Endodermal cell (in vitro differentiated cells): ENCODE data around the gene GALNT18. TPM values are rescaled to one million over a fixed set of nuclear protein-coding genes. Genes with fewer than 3 reads are reported as not detected.

Experiments
- DNase-seq: peaks from one replicate; pipeline ENCODE4 v3.0.0-alpha.2; 2017
- H3K27ac ChIP-seq: 2 replicates; pipeline ENCODE4 v1.5.1; 2013; ENCODE audit warnings: mild to moderate bottlenecking, low read depth, low read length, moderate library complexity
- H3K27me3 ChIP-seq: 2 replicates; pipeline ENCODE4 v1.6.1; 2013; ENCODE audit warnings: mild to moderate bottlenecking, low read length, moderate library complexity; ENCODE audit not compliant: insufficient read depth, control insufficient read depth, poor library complexity, severe bottlenecking
- H3K36me3 ChIP-seq: 2 replicates; pipeline ENCODE4 v1.7.0; 2013; ENCODE audit warnings: mild to moderate bottlenecking, low read length, moderate library complexity; ENCODE audit not compliant: control insufficient read depth, insufficient read depth
- H3K4me1 ChIP-seq: one replicate; pipeline ENCODE4 v1.7.0; 2013; ENCODE audit warnings: low read length; ENCODE audit not compliant: control insufficient read depth, insufficient read depth
- H3K4me3 ChIP-seq: 2 replicates; pipeline ENCODE4 v1.5.1; 2013; ENCODE audit warnings: mild to moderate bottlenecking, low read length, moderate library complexity
- H3K9ac ChIP-seq: 2 replicates; pipeline ENCODE4 v1.6.1; 2013; ENCODE audit warnings: mild to moderate bottlenecking, low read length, moderate library complexity; ENCODE audit not compliant: poor library complexity, severe bottlenecking; ENCODE audit errors: extremely low read depth
- H3K9me3 ChIP-seq: 2 replicates; pipeline ENCODE4 v1.6.1; 2013; ENCODE audit warnings: mild to moderate bottlenecking, low read length, moderate library complexity; ENCODE audit not compliant: control insufficient read depth
- H3K27ac Mint-ChIP-seq: 2 replicates; pipeline ENCODE4 v1.8.0; 2020; ENCODE audit warnings: mixed read lengths
- H3K27me3 Mint-ChIP-seq: 2 replicates; pipeline ENCODE4 v1.8.0; 2021; ENCODE audit warnings: mild to moderate bottlenecking, mixed read lengths; ENCODE audit not compliant: insufficient read depth
- H3K36me3 Mint-ChIP-seq: 2 replicates; pipeline ENCODE4 v1.8.0; 2020; ENCODE audit warnings: low read depth, mixed read lengths
- H3K4me1 Mint-ChIP-seq: 2 replicates; pipeline ENCODE4 v1.8.0; 2020; ENCODE audit warnings: mixed read lengths
- H3K4me3 Mint-ChIP-seq: 2 replicates; pipeline ENCODE4 v1.8.0; 2020; ENCODE audit warnings: mild to moderate bottlenecking, moderate library complexity, mixed read lengths
- H3K9me3 Mint-ChIP-seq: 2 replicates; pipeline ENCODE4 v1.8.0; 2020; ENCODE audit warnings: mild to moderate bottlenecking, mixed read lengths
- WGBS, 2 experiments: methylation state at CpG; one replicate each; pipeline versions ENCODE4 v1.1.5 to v1.1.7; 2013; ENCODE audit warnings: missing lambda C conversion rate in 2 of 2, mixed read lengths in 1 of 2; ENCODE audit not compliant: insufficient coverage in 1 of 2, insufficient read length in 1 of 2; 5-methylcytosine and 5-hydroxymethylcytosine counted together
- total RNA-seq, 2 donors: library from RNA; stranded (reverse); fragmentation: NEBNext Ultra II Directional in 1 of 2; extraction: Animal tissue kit (Norgen Biotek cat#: 25700) in 1 of 2; gene quantifications; 2 replicates in 1 of 2; 3 replicates in 1 of 2; pipeline ENCODE4 v1.2.1, GENCODE V29; 2021
- TF ChIP-seq, protein P1 (sequence below): fragments of 200-600 bp; sonication (generic); conservative IDR thresholded peaks from 2 replicates; pipeline ENCODE4 v1.5.0; 2021; ENCODE audit warnings: antibody characterized with exemption, mild to moderate bottlenecking

The GALNT18 gene
- total RNA-seq, 2 donors from 2014 or later = 5.1 to 9.9 TPM

DNA sequence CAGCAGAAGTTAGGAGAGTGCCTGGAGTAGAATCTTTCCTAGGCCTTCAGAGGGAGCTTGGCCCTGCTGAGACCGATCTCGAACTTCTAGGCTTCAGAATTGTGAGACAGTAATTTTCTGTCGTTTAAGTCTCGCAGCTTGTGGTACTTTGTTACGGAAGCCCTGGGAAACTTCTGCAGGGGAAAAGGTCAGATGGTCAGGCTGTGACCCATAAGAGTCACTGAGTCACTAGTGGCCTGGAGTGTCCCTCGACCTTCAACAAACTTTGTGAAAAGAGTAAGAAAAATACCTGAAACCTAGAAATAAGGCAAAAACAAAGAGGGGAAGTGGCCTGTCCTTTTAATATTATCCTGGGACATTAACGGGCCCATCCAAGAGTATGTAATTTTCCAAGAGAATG is 303.3 kb downstream of the GALNT18 start:
- Mint-ChIP-seq H3K36me3 (no peaks in the 10 kb centered on the region), H3K9me3 (peaks cover 5% of the 10 kb centered on the region), H3K27me3 (peaks cover 3% of the 10 kb centered on the region), H3K4me1 (peaks cover 11% of the 10 kb centered on the region), H3K27ac (no peak overlapping the region), H3K4me3 (no peak overlapping the region)
- DNase-seq = no peak
- TF ChIP-seq, protein P1, sequence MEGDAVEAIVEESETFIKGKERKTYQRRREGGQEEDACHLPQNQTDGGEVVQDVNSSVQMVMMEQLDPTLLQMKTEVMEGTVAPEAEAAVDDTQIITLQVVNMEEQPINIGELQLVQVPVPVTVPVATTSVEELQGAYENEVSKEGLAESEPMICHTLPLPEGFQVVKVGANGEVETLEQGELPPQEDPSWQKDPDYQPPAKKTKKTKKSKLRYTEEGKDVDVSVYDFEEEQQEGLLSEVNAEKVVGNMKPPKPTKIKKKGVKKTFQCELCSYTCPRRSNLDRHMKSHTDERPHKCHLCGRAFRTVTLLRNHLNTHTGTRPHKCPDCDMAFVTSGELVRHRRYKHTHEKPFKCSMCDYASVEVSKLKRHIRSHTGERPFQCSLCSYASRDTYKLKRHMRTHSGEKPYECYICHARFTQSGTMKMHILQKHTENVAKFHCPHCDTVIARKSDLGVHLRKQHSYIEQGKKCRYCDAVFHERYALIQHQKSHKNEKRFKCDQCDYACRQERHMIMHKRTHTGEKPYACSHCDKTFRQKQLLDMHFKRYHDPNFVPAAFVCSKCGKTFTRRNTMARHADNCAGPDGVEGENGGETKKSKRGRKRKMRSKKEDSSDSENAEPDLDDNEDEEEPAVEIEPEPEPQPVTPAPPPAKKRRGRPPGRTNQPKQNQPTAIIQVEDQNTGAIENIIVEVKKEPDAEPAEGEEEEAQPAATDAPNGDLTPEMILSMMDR = no peak
- H3K4me3 ChIP-seq = no peak overlapping the region
- no peaks in the 10 kb centered on the region for H3K27me3 ChIP-seq
- no peaks in the 10 kb centered on the region for H3K36me3 ChIP-seq
- H3K9ac ChIP-seq = no peak overlapping the region
- no peak overlapping the region for H3K27ac ChIP-seq
- WGBS, 2 experiments = 93% methylated on average over 7 of the region's 7 CpGs
- H3K4me1 ChIP-seq = peaks cover 7% of the 10 kb centered on the region
- H3K9me3 ChIP-seq = peaks cover 5% of the 10 kb centered on the region

DNA sequence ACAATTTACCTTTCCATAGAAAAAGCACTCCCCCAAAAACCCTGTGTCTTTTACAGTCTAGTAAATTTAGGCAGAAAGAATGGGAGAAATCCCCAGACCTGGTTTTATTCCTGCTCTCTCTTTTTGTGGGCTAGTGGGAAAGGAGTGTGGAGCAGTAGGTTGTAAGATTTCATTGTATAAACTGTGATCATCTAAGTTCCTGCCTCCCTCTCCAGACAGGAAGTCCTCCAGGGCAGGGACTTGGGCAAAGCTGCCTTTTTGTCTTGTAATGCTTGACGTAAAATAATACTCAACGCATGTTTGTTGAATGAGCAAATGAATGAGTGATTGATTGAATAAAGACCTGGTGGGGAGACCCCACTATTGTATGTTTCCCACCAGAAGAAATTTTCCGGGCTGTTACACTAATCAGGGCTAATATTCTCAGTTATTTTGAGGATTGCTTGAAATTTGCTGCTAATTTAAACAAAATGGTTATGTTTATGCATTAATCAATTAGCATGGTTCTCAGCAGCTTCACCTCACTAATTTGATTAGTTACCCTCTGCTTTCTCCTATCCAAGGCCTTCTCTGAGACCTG is 305.1 kb downstream of the GALNT18 start:
- no peaks in the 10 kb centered on the region for H3K27me3 ChIP-seq
- 89 to 98% methylated on average over 2 to 3 of the region's 3 CpGs for WGBS, 2 experiments
- no peak overlapping the region for H3K27ac Mint-ChIP-seq

DNA sequence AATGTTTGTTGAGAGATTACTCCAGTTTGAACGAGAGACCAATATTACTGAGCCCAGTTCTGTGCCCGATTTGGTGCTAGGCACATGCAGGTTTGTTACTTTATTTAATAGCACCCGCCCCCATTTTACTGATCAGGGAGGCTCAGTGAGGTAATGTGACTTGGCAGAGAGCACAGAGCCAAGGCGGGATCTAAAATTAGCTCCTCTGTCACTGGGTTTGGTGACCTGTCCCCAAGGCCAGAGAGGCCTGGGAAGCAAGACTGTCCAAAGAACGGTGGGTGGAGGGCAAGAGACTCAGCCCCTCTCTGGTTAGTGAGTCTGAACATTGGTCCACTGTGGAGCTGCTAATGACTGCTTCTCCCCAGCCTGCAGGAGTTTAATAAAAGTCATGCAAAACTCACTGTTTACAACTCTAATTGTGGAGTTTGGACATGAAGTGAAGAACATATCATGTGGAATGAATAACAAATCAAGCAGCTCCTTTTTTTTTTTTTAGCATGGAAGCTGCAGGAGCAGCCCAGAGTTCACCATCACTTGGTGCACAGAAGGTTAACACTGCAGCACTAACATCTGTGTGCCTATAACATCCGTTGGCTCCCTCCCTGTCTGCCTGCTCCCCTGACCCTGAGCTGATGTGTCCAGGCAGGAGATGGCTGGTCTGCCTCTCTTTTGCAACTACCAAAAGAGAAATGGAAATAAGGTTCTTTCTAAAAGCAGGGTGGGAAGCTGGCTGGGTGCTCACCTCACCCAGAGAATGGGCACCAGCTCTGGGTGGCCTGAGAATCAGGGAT is 307.7 kb downstream of the GALNT18 start:
- Histone ChIP-seq H3K27me3 (no peaks in the 10 kb centered on the region), H3K9me3 (no peaks in the 10 kb centered on the region), H3K27ac (no peak overlapping the region), H3K9ac (no peak overlapping the region), H3K36me3 (no peaks in the 10 kb centered on the region), H3K4me3 (no peak overlapping the region), H3K4me1 (no peaks in the 10 kb centered on the region)
- Mint-ChIP-seq H3K27me3 (no peaks in the 10 kb centered on the region), H3K36me3 (no peaks in the 10 kb centered on the region), H3K9me3 (no peaks in the 10 kb centered on the region), H3K4me1 (peaks cover 3% of the 10 kb centered on the region), H3K27ac (no peak overlapping the region), H3K4me3 (no peak overlapping the region)
- 82 to 84% methylated on average over 3 to 6 of the region's 6 CpGs for WGBS, 2 experiments
- TF ChIP-seq, protein P1 = no peak
- DNase-seq = no peak

More for the DNA sequence above, 305.1 kb downstream of the GALNT18 start:
- Mint-ChIP-seq H3K4me3 (no peak overlapping the region), H3K9me3 (no peaks in the 10 kb centered on the region), H3K36me3 (no peaks in the 10 kb centered on the region), H3K4me1 (peaks cover 14% of the 10 kb centered on the region), H3K27me3 (peaks cover 3% of the 10 kb centered on the region)
- no peaks in the 10 kb centered on the region for H3K36me3 ChIP-seq
- H3K9me3 ChIP-seq = no peaks in the 10 kb centered on the region
- H3K27ac ChIP-seq = no peak overlapping the region
- peaks cover 7% of the 10 kb centered on the region for H3K4me1 ChIP-seq
- DNase-seq = no peak
- no peak overlapping the region for H3K9ac ChIP-seq
- no peak overlapping the region for H3K4me3 ChIP-seq
- TF ChIP-seq, protein P1 = no peak
